HG02981 (cell line): ENCODE measurements around the gene ALDH9A1.
"Not testable (repeated sequence)": the region's sequence is repeated elsewhere in the genome, so short reads cannot be mapped to it uniquely, and the experiment has no call there.

ENCODE experiments used
- ATAC-seq: cut with Tn5 transposase; IDR thresholded peaks from one replicate; pipeline ENCODE4 v1.9.1; 2021; ENCODE audit warnings: mild to moderate bottlenecking, moderate library complexity; ENCODE audit not compliant: unreplicated experiment

Gene ALDH9A1

DNA sequence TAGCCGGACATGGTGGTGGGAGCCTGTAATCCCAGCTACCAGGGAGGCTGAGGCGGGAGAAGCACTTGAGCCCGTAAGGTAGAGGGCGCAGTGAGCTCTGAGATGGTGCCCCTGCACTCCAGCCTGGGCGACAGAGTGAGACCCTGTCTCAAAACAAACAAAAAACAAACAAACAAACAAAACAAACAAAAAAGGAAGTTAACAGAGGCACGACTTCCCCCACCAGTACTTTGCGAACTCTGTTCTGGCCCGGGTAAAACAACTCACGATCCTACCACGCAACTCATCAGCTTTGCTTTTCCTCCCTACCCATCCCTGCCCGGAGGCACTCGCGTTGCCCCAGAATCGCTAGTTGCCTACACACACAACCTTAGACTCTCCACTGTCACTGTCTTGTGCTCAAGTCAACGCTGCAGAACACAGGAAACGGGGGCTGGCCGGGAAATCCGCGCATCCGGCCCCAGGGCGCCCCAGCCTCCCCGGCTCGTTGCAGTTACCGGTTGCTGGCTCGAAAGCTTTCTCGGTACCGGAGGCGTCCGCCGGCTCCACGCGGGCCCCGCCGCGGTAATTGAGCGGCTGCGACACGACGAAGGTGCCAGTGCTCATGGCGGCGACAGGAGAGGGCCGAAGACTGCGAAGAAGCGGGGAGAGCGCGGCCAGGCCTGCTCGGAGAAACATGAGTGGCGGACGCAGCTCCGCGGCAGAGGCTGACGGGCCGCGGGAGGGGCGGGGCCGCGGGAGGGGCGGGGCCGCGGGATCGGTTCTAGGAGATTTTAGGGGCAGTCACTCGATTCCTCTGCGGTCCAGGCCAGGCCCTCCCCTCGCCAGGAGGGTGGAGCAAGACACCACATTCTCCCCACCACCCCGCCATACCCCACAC is at the start of gene ALDH9A1:
ALDH9A1 (minus strand) TSS at position 682 of the 880 bp plus-strand sequence; CDS start at position 678, 4 bp downstream.
- ATAC-seq, result peak; percentile 90

- ATAC-seq, result no peak
Observed at GRCh38 chr1:165747632-165748447, 49.5 kb upstream of the ALDH9A1 start.

DNA sequence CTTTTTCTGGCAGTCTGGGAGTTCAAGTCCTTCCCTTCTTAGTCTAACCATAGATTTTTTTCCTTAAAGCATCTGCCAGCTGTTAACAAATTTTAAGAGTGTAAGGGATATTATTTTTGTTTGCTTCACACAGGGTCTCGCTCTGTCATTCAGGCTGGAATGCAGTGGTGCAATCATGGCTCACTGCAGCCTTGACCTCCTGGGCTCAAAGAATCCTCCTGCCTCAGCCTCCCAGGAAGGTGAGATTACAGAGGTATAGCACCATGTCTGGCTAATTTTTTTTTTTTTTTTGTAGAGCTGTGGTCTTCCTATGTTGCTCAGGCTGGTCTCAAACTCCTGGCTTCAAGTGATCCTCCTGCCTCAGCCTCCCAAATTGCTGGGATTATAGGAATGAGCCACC is 46.6 kb upstream of the ALDH9A1 start:
- ATAC-seq, result not testable (repeated sequence)

GRCh38 chr1:165742194-165742593 is 43.8 kb upstream of the ALDH9A1 start:
- no peak for ATAC-seq

- peak; percentile 99 for ATAC-seq
Observed at GRCh38 chr1:165738794-165739193, 40.4 kb upstream of the ALDH9A1 start.

GRCh38 chr1:165737196-165737595 is 38.8 kb upstream of the ALDH9A1 start:
- no peak for ATAC-seq

GRCh38 chr1:165734906-165735305 is 36.5 kb upstream of the ALDH9A1 start:
- ATAC-seq, result no peak

- no peak for ATAC-seq
Observed at GRCh38 chr1:165726841-165727240, 28.5 kb upstream of the ALDH9A1 start.

- no peak for ATAC-seq
Observed at GRCh38 chr1:165726169-165726568, 27.8 kb upstream of the ALDH9A1 start.

DNA sequence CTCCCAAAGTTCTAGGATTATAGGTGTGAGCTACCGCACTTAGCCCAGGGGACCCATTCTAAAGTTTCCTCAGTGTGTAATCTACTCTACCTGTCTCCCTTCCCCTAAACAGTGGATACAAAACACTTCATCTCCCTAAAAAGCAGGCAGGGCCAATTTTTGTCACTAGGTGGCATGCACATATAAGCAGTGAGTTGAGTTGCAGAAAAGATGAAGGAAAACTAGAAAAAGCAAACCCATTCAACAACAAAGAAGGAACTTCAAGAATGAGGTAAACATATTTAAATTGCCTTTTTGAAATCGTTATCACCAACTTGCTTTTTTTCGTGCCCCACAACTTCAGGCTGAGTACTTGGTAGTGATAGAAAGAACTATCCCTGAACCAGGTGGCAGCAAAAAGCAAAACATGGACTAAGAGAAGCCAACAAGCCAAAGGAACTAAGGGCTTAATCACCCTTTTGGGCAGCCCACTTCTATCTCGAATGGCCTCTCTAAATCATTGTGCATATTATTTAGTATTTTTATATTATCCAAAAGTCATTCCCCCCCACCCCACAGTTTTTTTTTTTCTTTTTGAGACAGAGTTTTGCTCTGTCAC is 19.7 kb upstream of the ALDH9A1 start:
- ATAC-seq, result peak; percentile 65

DNA sequence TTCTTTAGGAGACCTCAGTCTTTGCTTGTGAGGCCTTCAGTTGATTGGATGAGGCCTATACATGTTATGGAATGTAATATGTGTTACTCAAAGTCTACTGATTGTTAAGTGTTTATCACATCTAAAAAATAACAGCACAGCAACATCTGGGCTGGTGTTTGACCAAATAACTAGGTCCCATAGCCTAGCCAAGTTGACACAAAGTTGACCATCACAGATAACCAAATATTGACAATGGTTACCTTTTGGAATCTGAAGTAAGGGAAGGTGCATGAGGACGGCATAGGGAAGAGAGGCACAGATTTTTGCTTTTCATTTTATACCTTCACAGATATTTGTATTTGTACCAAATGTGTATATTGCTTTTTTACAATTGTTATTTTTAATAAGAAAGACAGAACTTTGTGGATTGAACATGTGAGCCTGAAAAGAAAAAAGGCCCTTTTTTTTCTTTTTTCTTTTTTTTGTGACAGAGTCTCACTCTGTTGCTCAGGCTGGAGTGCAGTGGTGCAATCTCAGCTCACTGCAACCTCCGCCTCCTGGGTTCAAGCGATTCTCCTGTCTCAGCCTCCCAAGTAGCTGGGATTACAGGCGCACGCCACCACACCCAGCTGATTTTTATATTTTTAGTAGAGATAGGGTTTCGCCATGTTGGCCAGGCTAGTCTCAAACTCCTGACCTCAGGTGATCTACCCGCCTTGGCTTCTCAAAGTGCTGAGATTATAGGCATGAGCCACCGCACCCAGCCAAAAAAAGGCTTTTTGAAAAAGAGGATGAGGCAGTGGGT is 18.1 kb upstream of the ALDH9A1 start:
- not testable (repeated sequence) for ATAC-seq

DNA sequence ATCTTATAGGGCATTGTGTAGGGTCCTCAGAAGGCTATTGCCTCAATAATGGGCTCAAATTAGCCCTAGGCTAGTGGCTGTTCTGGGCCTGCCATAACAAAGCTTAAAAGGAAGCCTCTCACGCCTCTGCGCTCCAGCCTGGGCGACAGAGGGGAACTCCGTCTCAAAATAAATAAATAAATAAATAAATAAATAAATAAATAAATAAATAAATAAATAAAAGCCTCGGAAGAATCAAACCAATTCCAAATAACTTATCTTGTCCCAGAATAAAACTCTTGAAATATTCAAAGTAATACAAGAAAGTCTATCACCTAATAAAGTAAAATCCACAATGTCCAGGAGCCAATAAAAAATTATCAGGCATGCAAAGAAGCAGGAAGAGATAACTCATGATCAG is 14.4 kb upstream of the ALDH9A1 start:
- ATAC-seq, result no peak

GRCh38 chr1:165707984-165708706 is 9.8 kb upstream of the ALDH9A1 start:
- ATAC-seq, result no peak

DNA sequence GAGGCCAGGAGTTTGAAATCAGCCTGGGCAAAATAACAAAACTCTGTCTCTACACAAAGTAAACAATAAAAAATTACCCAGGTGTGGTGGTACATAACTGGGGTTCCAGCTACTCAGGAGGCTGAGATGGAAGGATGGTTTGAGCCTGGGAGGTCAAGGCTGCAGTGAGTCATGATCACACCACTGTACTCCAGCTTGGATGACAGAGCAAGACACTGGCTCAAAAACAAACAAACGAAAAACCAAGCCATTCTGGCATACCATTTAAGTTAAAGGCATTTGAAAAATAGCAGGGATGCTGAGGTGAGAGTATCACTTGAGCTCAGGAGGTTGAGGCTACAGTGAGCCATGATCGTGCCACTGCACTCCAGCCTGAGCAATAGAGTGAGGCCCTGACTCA is 5.3 kb upstream of the ALDH9A1 start:
- no peak for ATAC-seq

GRCh38 chr1:165701922-165702321 is 3.6 kb upstream of the ALDH9A1 start:
- not testable (repeated sequence) for ATAC-seq

GRCh38 chr1:165699577-165699976 is 1.2 kb upstream of the ALDH9A1 start:
- no peak for ATAC-seq

GRCh38 chr1:165698761-165699052 is 345 bp upstream of the ALDH9A1 start:
- ATAC-seq, result no peak

- no peak for ATAC-seq
Observed at GRCh38 chr1:165697491-165697880, 876 bp downstream of the ALDH9A1 start.

GRCh38 chr1:165696625-165697100 is 1.7 kb downstream of the ALDH9A1 start:
- ATAC-seq, result no peak

DNA sequence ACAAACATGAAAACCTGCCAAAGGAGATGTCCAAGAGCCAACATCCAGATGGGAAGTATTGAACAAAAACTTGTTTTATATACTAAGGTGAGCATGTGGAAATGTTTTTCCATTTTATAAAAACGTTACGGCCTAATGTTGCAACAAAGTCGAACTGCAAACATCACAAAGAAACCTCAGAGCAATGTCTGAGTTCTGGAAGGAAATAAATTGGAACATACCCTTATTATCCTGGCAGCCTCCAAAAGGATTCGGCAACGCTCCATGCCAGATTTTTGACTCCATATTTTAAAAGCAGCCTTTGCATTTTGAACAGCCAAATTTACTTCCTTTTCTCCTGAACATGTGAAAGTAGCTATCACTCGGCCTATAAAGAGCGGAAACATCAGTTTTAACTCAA is 3.3 kb downstream of the ALDH9A1 start:
- ATAC-seq, result no peak
